Prostate gland (tissue), 2 donors: ENCODE measurements around the gene VRK3. TPM values are rescaled to one million over a fixed set of nuclear protein-coding genes. Genes with fewer than 3 reads are reported as not detected.

ENCODE experiments used
- DNase-seq: peaks from one replicate; pipeline ENCODE4 v3.0.0-alpha.2; 2019; ENCODE audit warnings: low spot score
- H3K27ac ChIP-seq, 2 donors: fragments of 200-600 bp; sonication (generic); 2 replicates each; pipeline ENCODE4 v1.5.1; 2017 to 2019
- H3K27me3 ChIP-seq: fragments of 200-600 bp; sonication (generic); replicated peaks from 2 replicates; pipeline ENCODE4 v1.5.1; 2019; ENCODE audit not compliant: insufficient read depth
- H3K36me3 ChIP-seq, 2 donors: fragments of 200-600 bp; sonication (generic); 1 replicate in 1 of 2; 2 replicates in 1 of 2; pipeline versions ENCODE4 v1.5.1 to v1.8.1; 2017 to 2019
- H3K4me1 ChIP-seq: fragments of 200-600 bp; sonication (generic); replicated peaks from 2 replicates; pipeline ENCODE4 v1.5.1; 2019
- H3K4me3 ChIP-seq, 2 donors: fragments of 200-600 bp; sonication (generic); 2 replicates each; pipeline ENCODE4 v1.5.1; 2017 to 2019
- H3K9me3 ChIP-seq: fragments of 200-600 bp; sonication (generic); 2 replicates; pipeline ENCODE4 v1.5.1; 2017
- POLR2A ChIP-seq: fragments of 450-650 bp; IDR thresholded peaks from one replicate; pipeline ENCODE4 v1.6.1; 2016; ENCODE audit warnings: antibody characterized with exemption, mild to moderate bottlenecking
- POLR2AphosphoS5 ChIP-seq: sonication (generic); formaldehyde crosslinking; IDR thresholded peaks from one replicate; pipeline ENCODE4 v1.6.1; 2017; ENCODE audit warnings: antibody characterized with exemption
- WGBS: methylation state at CpG from one replicate; pipeline ENCODE4 v1.1.5; 2018; 5-methylcytosine and 5-hydroxymethylcytosine counted together
- intact Hi-C: fragments of 100-400 bp; cut with DNase I; formaldehyde crosslinking; loops from one replicate; pipeline ENCODE4 v1.14.2; 2022
- total RNA-seq, 2 donors: library from RNA; depleted of rRNA; stranded (reverse); fragments of >200 nt; gene quantifications; one replicate each; pipeline ENCODE4 v1.1.0, GENCODE V29; 2016
- TF ChIP-seq, protein P1 (sequence below), 4 experiments: fragments of 200-600 bp in 2 of 4; fragments of 450-650 bp in 2 of 4; sonication (generic) in 2 of 4; IDR thresholded peaks; 1 replicate in 3 of 4; 2 replicates in 1 of 4; pipeline ENCODE4 v1.5.1; 2016 to 2019; ENCODE audit warnings: antibody characterized with exemption in 4 of 4, mild to moderate bottlenecking in 2 of 4, moderate library complexity in 2 of 4

The VRK3 gene
- total RNA-seq, 2 donors from 2014 or later, result 47.8 to 76.5 TPM

GRCh38 chr19:49984491-49984890, 40.7 kb downstream of the VRK3 start:
- intact Hi-C loops, result no loop called here
- Histone ChIP-seq H3K27ac (no peak overlapping the region), H3K36me3 (no peaks in the 10 kb centered on the region), H3K4me3 (no peak overlapping the region), H3K9me3 (no peaks in the 10 kb centered on the region), H3K4me1 (no peaks in the 10 kb centered on the region), H3K27me3 (no peaks in the 10 kb centered on the region)
- 91% methylated on average over 9 of the region's 11 CpGs for WGBS
- TF ChIP-seq, protein P1, sequence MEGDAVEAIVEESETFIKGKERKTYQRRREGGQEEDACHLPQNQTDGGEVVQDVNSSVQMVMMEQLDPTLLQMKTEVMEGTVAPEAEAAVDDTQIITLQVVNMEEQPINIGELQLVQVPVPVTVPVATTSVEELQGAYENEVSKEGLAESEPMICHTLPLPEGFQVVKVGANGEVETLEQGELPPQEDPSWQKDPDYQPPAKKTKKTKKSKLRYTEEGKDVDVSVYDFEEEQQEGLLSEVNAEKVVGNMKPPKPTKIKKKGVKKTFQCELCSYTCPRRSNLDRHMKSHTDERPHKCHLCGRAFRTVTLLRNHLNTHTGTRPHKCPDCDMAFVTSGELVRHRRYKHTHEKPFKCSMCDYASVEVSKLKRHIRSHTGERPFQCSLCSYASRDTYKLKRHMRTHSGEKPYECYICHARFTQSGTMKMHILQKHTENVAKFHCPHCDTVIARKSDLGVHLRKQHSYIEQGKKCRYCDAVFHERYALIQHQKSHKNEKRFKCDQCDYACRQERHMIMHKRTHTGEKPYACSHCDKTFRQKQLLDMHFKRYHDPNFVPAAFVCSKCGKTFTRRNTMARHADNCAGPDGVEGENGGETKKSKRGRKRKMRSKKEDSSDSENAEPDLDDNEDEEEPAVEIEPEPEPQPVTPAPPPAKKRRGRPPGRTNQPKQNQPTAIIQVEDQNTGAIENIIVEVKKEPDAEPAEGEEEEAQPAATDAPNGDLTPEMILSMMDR (IDR thresholded peaks at IDR 0.05), result no peak
- no peak for TF ChIP-seq POLR2AphosphoS5
- no peak for DNase-seq

DNA sequence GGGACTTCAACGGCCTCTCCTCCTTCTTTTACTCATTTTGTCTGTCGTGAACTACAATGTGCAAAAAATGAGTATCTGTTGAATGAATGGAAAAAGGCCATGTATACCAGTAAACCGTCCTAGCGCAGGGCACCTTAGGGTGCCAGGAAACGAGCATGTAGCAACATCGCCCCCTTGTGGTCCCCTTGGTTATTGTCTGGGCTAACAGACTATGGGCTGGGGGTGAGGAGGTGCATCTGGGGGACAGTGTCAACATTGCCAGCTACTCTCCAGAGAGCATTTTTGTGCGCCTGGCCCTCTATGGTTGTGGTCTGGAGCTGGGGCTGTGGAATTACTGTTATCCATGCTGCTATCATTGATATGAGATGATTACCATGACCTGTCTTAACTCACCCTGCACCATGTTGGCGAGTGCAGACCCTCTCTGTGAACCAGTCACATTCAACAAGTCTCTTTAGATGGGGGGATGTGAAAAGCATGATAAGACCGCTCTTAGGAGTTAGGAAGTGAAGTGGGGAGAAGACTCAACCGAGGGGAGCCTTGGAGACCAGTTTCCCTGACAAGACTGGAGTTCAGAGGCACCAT, 41.4 kb downstream of the VRK3 start:
- Histone ChIP-seq H3K4me3 (no peak overlapping the region), H3K27ac (no peak overlapping the region), H3K9me3 (no peaks in the 10 kb centered on the region), H3K27me3 (no peaks in the 10 kb centered on the region), H3K4me1 (no peaks in the 10 kb centered on the region), H3K36me3 (peaks cover 0 to 5% of the 10 kb centered on the region in 2 donors)
- intact Hi-C loops, result loop anchor here (2.0 kb wide), 1 partner anchor 47 kb away; no protein-coding TSS in a partner anchor
- peak; percentile 33 for DNase-seq
- WGBS, result 46% methylated on average over 10 of the region's 10 CpGs
- no peak for TF ChIP-seq POLR2A
- TF ChIP-seq, protein P1 (IDR thresholded peaks at IDR 0.05), result peak; percentile 62 to 81 (median 77)
- TF ChIP-seq POLR2AphosphoS5, result peak; percentile 15

DNA sequence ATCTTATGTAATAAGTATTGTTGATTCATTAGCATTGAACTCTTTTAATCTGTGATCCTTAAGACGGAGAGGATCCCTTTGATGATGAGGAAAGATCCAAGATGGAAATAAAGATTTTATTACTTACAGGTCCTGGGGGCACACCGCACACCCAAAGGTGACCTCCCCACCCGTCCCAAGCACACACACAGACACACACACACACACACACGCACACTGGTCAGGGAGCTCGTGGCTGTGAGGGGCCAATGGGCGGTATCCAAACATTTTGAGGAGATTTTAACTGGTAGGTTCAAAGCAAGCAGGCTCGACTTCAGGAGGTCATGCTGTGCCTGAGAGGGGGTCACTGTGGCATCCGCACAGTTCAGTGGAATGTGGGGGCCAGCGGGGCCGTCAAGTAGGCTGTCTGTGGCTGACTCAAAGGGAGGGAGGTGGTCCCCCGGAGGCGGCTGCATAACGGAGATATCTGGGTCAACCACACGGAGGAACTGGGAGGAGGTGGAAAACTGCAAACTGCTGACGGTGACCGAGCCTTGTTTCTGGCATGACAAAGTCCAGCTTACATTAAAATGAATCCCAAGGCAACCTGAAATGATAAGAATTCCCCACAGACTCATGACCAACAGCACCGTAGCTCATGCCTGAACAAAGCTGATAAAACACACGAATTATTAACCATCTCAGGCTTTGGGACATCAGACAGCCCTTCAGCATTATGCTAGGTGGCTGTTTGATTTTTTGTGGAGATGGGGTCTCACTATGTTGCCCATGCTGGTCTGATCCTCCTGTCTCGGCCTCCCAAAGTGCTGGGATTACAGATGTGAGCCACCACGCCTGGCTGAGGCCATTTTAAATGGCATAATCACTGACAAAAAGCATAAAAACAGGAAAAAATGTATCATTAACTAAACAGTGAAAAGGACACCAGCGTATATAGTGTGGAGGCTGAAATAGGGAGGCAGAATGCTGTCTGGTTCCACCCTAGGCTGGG, 43.3 kb downstream of the VRK3 start:
- DNase-seq, result no peak
- Histone ChIP-seq H3K36me3 (peaks cover 0 to 5% of the 10 kb centered on the region in 2 donors), H3K4me1 (no peaks in the 10 kb centered on the region), H3K27me3 (no peaks in the 10 kb centered on the region), H3K27ac (no peak overlapping the region), H3K4me3 (no peak overlapping the region), H3K9me3 (no peaks in the 10 kb centered on the region)
- intact Hi-C loops, result loop anchor here (2.0 kb wide), 1 partner anchor 45 kb away; no protein-coding TSS in a partner anchor
- 86% methylated on average over 21 of the region's 21 CpGs for WGBS
- TF ChIP-seq POLR2AphosphoS5, result no peak

DNA sequence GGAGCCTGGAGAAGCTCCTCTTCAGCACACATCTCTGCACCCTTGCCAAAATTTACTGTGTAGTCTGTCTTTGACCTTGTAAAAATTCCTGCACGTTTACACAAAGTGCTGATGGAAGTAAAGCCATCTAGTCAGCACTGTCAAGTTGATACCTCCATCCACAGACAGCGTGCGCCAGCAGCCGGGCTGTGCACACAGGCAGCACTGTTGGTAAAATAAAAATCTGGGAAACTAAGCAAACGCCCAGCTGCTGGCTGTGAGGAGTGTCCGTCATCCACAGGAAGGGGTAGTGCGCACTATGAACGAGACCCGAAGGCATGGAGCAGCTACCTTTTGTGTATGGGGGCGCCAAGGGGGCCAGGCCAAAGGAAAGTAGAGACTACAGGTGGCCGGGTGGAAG, 46.8 kb downstream of the VRK3 start:
- H3K9me3 ChIP-seq, result no peaks in the 10 kb centered on the region
- no peak overlapping the region for H3K27ac ChIP-seq
- H3K36me3 ChIP-seq, result peaks cover 0 to 5% of the 10 kb centered on the region in 2 donors
- H3K27me3 ChIP-seq, result no peaks in the 10 kb centered on the region
- TF ChIP-seq, protein P1 (IDR thresholded peaks at IDR 0.05), result no peak
- TF ChIP-seq POLR2AphosphoS5 (no peak), POLR2A (no peak)
- H3K4me1 ChIP-seq, result no peaks in the 10 kb centered on the region
- H3K4me3 ChIP-seq, result no peak overlapping the region
- DNase-seq, result no peak
- intact Hi-C loops, result no loop called here
- 52% methylated on average over 11 of the region's 11 CpGs for WGBS

DNA sequence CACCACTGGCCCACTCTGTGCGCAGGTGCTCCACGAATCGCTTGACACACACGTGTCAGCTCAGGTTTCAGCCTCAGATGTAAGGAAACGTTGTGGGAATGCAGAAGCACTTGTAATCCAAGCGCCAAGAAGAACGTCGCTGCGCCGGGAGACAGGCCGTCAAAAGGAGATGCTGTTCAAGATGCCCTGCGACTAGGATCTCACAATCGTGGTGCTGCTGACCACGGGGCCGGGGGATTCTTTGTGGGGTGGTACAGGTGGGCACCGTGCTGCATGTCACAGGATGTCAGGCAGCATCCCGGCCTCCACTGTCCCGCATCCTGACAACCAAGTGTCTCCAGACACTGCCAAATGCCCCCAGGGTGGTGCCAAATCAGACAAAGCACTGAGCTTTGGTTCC, 47.3 kb downstream of the VRK3 start:
- H3K4me3 ChIP-seq, result no peak overlapping the region
- peaks cover 0 to 5% of the 10 kb centered on the region in 2 donors for H3K36me3 ChIP-seq
- no peaks in the 10 kb centered on the region for H3K9me3 ChIP-seq
- H3K27me3 ChIP-seq, result no peaks in the 10 kb centered on the region
- H3K27ac ChIP-seq, result no peak overlapping the region
- no peaks in the 10 kb centered on the region for H3K4me1 ChIP-seq
- intact Hi-C loops, result no loop called here
- no peak for DNase-seq
- 52% methylated on average over 18 of the region's 18 CpGs for WGBS
- TF ChIP-seq POLR2AphosphoS5 (no peak), POLR2A (no peak)
- TF ChIP-seq, protein P1 (IDR thresholded peaks at IDR 0.05), result no peak
